ENCODE data around the gene HOXB13. TPM values are rescaled to one million over a fixed set of nuclear protein-coding genes. Genes with fewer than 3 reads are reported as not detected.

HOXB13 gene
- total and polyA plus RNA-seq, 8 donors, result not detected

DNA sequence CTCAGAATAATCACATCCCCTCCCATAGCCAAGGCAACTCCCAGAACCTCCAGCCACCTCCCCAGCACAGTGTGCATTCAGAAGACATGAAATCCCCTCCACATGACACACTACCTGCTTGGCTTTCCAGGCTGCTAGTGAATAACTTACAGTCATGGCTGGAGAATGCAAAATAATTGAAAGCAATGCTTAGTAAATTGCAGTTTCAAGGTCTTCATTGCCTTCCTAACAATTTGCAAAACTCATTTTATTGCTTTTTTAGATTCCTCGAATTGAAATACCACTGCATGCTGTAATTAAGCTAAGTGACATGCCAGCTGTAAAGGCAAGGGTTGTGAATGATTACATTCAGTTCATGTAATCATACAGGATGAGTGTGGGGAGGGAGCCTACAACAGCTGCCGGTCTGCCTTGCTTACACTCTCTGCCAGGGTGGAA is 29.0 kb upstream of the HOXB13 start:
- TF ChIP-seq, protein P1, sequence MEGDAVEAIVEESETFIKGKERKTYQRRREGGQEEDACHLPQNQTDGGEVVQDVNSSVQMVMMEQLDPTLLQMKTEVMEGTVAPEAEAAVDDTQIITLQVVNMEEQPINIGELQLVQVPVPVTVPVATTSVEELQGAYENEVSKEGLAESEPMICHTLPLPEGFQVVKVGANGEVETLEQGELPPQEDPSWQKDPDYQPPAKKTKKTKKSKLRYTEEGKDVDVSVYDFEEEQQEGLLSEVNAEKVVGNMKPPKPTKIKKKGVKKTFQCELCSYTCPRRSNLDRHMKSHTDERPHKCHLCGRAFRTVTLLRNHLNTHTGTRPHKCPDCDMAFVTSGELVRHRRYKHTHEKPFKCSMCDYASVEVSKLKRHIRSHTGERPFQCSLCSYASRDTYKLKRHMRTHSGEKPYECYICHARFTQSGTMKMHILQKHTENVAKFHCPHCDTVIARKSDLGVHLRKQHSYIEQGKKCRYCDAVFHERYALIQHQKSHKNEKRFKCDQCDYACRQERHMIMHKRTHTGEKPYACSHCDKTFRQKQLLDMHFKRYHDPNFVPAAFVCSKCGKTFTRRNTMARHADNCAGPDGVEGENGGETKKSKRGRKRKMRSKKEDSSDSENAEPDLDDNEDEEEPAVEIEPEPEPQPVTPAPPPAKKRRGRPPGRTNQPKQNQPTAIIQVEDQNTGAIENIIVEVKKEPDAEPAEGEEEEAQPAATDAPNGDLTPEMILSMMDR (IDR thresholded peaks at IDR 0.05), result no peak
- Histone ChIP-seq H3K9me3 (no peaks in the 10 kb centered on the region), H3K36me3 (no peaks in the 10 kb centered on the region), H3K4me3 (no peak overlapping the region), H3K27ac (no peak overlapping the region), H3K27me3 (peaks cover 64 to 100% of the 10 kb centered on the region in 2 donors), H3K4me1 (peaks cover 0 to 17% of the 10 kb centered on the region in 2 donors)
- intact Hi-C loops (cut with DNase I), result no loop called here
- DNase-seq, result no peak
- ATAC-seq, result no peak

DNA sequence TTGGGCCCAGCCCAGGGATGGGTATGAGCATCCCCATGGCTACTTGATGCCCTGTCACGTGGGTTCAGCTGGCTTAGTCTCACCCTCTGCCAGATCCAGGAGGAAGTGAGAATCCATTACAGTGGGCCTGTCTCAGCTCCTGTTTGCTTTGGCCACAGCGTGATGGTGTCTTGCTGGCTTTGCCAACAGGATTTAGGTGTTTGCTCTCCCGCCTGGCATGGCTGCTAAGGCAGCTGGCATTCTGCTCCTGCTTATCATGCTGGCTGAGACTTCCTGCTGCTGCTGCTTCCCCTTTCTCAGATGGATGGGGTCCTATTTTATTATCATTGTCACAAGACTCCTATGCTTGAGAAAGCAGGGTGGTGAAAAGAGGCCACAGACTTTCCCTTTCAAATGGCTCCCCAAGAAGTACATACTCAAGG is 28.3 kb upstream of the HOXB13 start:
- intact Hi-C loops (cut with DNase I), result no loop called here
- H3K9me3 ChIP-seq, result no peaks in the 10 kb centered on the region
- no peak for DNase-seq
- H3K27me3 ChIP-seq, result peaks cover 71 to 100% of the 10 kb centered on the region in 2 donors
- no peak overlapping the region for H3K4me3 ChIP-seq
- H3K4me1 ChIP-seq, result peaks cover 0 to 17% of the 10 kb centered on the region in 2 donors
- no peaks in the 10 kb centered on the region for H3K36me3 ChIP-seq
- TF ChIP-seq, protein P1 (IDR thresholded peaks at IDR 0.05), result no peak
- no peak overlapping the region for H3K27ac ChIP-seq
- no peak for ATAC-seq

DNA sequence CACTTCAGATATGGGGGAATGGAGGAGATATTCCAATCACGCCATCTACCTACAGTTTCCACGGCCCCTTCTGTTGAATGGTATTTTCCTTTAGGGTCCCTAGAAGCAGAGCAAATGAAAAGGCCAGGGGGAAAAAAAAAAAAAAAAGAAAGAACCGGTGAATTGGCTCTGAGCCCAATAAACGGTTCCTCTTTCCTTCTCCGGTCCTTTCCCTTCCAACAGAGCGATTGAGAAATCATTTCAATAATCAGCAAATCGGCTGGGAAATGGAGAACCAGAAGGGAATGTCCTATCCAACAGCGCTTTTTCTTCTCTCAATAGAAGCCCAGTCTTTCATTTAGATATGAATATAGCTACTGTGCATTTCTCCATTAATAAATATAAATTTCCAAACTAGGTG is 26.8 kb upstream of the HOXB13 start:
- TF ChIP-seq, protein P1 (IDR thresholded peaks at IDR 0.05), result no peak
- H3K36me3 ChIP-seq, result no peaks in the 10 kb centered on the region

GRCh38 chr17:48754500-48755261 is 26.1 kb upstream of the HOXB13 start:
- H3K4me1 ChIP-seq, result peaks cover 0 to 17% of the 10 kb centered on the region in 2 donors
- intact Hi-C loops (cut with DNase I), result no loop called here
- TF ChIP-seq, protein P1 (IDR thresholded peaks at IDR 0.05), result no peak
- DNase-seq (no peak), ATAC-seq (no peak)
- H3K9me3 ChIP-seq, result no peaks in the 10 kb centered on the region
- H3K36me3 ChIP-seq, result no peaks in the 10 kb centered on the region
- H3K27me3 ChIP-seq, result peaks cover 85 to 100% of the 10 kb centered on the region in 2 donors
- no peak overlapping the region for H3K4me3 ChIP-seq
- H3K27ac ChIP-seq, result no peak overlapping the region

More for the DNA sequence above, 26.8 kb upstream of the HOXB13 start:
- Histone ChIP-seq H3K4me1 (peaks cover 0 to 17% of the 10 kb centered on the region in 2 donors), H3K9me3 (no peaks in the 10 kb centered on the region), H3K27me3 (peaks cover 78 to 100% of the 10 kb centered on the region in 2 donors), H3K4me3 (no peak overlapping the region), H3K27ac (no peak overlapping the region)
- no peak for DNase-seq
- no peak for ATAC-seq
- intact Hi-C loops (cut with DNase I), result no loop called here

DNA sequence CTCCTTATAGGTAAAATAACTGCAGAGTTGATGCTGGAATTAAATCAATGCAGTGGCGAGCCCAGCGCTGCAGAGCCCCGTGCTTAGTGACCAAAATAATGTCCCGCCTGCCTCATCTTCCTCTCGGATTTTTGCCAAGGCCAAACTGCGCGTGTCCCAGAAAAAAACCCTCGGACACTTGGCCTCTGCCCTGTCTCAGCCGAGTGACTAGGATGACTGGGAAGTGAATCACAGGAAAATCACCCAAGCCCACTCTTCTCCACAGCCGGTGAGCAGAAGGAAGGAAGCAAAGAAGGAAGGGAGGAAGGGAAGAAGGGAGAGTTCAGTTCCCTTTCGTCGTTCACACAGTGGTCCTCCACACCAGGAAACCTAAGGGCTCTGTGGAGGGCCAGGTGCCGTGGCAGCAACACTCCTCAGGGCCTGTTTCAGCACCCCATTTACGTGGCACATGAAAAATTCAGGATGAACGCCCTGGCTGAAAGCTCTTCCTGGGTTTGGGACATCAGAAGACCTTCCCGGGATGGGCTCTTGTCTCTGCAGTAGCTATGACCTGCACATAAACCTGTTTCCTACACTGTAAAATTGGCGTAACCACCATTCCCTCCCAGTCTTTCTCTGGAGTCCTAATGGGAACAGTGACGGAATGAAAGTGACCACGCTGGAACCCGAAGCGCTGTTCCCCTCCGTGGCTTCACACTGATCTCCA is 25.4 kb upstream of the HOXB13 start:
- H3K9me3 ChIP-seq, result no peaks in the 10 kb centered on the region
- H3K27me3 ChIP-seq, result peaks cover 87 to 100% of the 10 kb centered on the region in 2 donors
- H3K4me3 ChIP-seq, result no peak overlapping the region
- no peaks in the 10 kb centered on the region for H3K36me3 ChIP-seq
- TF ChIP-seq, protein P1 (IDR thresholded peaks at IDR 0.05), result no peak
- ATAC-seq, result no peak
- H3K4me1 ChIP-seq, result peaks cover 0 to 17% of the 10 kb centered on the region in 2 donors
- DNase-seq, result no peak
- intact Hi-C loops (cut with DNase I), result no loop called here
- no peak overlapping the region for H3K27ac ChIP-seq
